ENCODE data around the gene USP6. TPM values are rescaled to one million over a fixed set of nuclear protein-coding genes. Genes with fewer than 3 reads are reported as not detected.

USP6 gene
- total RNA-seq, 1 experiment from 2014 or later = not detected

DNA sequence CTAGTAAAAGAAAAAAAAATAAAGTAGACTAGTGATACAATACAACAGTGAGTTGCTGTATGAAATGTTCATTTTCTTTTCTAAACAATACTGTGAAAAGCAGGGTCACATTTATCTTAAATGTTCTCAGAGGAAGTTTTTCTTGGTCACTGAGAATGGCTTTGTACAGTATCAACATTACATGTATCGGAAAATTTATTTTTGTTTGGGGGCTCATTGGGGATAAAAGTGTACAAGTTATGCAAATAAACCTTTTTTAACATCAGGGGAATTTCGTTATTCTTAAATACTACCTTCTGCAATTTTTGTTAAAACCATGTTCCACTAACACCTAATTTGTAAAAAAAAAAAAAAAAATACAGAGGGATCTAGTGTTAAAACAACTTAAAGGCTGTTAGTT, 84.5 kb downstream of the USP6 start:
- Mint-ChIP-seq H3K9me3 (ENCODE audit: unreplicated experiment) (peaks cover 7% of the 10 kb centered on the region), H3K27me3 (ENCODE audit: insufficient read depth, unreplicated experiment) (no peaks in the 10 kb centered on the region), H3K4me1 (ENCODE audit: insufficient read depth, unreplicated experiment) (no peaks in the 10 kb centered on the region), H3K36me3 (ENCODE audit: insufficient read depth, unreplicated experiment) (peaks cover 5% of the 10 kb centered on the region), H3K27ac (ENCODE audit: low read depth, unreplicated experiment) (no peak overlapping the region), H3K4me3 (ENCODE audit: unreplicated experiment) (no peak overlapping the region)
- DNase-seq (ENCODE audit: unreplicated experiment) = no peak
- no peak for TF ChIP-seq CTCF (IDR thresholded peaks at IDR 0.05; ENCODE audit: unreplicated experiment)
- CTCF ChIA-PET = no interaction called here
- intact Hi-C loops (cut with micrococcal nuclease) = no loop called here
- BruUV-seq (replicated peaks) = no TSS peak
- POLR2A ChIA-PET = no interaction called here

DNA sequence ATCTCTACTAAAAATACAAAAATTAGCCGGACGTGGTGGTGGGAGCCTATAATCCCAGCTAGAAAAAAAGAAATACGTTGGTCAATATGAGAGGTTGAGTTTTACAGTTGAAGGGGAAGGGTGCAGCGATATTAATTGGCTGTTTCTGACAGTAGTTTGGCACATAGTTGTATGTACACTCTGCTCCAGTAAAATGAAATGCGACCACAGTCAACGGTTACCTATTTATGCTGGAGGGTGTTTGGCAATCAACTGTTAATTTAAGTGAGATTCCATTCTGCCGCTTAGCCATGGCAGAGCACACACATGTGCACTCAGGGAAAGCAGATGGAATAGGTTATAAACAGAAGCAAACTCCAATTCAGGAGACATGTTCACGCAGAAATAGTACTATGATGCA, 85.2 kb downstream of the USP6 start:
- no TSS peak for BruUV-seq (replicated peaks)
- H3K4me1 Mint-ChIP-seq (ENCODE audit: insufficient read depth, unreplicated experiment) = no peaks in the 10 kb centered on the region
- no peak for TF ChIP-seq CTCF (IDR thresholded peaks at IDR 0.05; ENCODE audit: unreplicated experiment)
- intact Hi-C loops (cut with micrococcal nuclease) = no loop called here
- POLR2A ChIA-PET = no interaction called here
- peaks cover 5% of the 10 kb centered on the region for H3K36me3 Mint-ChIP-seq (ENCODE audit: insufficient read depth, unreplicated experiment)
- no peak overlapping the region for H3K4me3 Mint-ChIP-seq (ENCODE audit: unreplicated experiment)
- H3K27me3 Mint-ChIP-seq (ENCODE audit: insufficient read depth, unreplicated experiment) = no peaks in the 10 kb centered on the region
- no peak for DNase-seq (ENCODE audit: unreplicated experiment)
- H3K9me3 Mint-ChIP-seq (ENCODE audit: unreplicated experiment) = peaks cover 7% of the 10 kb centered on the region
- H3K27ac Mint-ChIP-seq (ENCODE audit: low read depth, unreplicated experiment) = no peak overlapping the region
- CTCF ChIA-PET = no interaction called here

DNA sequence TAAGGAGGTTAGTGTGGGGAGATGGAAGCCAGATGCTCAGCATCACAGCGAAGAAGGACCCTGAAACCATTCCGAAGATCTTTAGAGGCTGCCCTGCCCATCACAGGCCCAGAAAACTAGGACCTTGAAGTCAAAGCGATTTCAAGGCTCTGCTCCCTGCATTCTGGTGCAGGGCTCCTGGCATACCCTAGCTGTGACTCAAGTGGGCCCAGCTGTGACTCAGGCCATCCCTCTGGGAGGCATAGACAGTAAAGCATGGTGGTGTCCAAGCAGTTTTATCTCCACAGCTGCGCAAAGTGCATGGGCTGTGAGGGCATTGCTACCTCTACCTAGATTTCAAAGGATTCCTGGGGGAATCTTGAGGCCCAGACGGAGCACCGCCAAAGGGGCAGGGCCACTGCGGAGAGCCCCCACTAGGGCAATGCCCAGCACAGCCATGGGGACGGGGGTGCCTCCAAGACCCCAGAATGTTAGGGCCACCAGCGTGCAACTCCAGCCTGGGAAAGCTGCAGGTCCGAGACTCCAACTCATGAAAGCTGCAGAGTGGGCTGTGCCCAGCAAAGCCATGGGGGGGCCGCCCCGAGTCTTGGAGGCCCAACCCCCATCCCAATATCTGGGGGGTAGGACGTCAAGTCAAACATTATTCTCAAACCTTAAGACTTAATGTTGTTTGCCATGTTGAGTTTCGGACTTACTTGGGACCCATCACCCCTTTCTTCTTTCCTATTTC, 87.5 kb downstream of the USP6 start:
- no TSS peak for BruUV-seq (replicated peaks)
- intact Hi-C loops (cut with micrococcal nuclease) = no loop called here
- CTCF ChIA-PET = no interaction called here
- Mint-ChIP-seq H3K27ac (ENCODE audit: low read depth, unreplicated experiment) (no peak overlapping the region), H3K9me3 (ENCODE audit: unreplicated experiment) (peaks cover 7% of the 10 kb centered on the region), H3K4me1 (ENCODE audit: insufficient read depth, unreplicated experiment) (no peaks in the 10 kb centered on the region), H3K36me3 (ENCODE audit: insufficient read depth, unreplicated experiment) (peaks cover 5% of the 10 kb centered on the region), H3K4me3 (ENCODE audit: unreplicated experiment) (no peak overlapping the region), H3K27me3 (ENCODE audit: insufficient read depth, unreplicated experiment) (no peaks in the 10 kb centered on the region)
- DNase-seq (ENCODE audit: unreplicated experiment) = no peak
- POLR2A ChIA-PET = no interaction called here
- no peak for TF ChIP-seq CTCF (IDR thresholded peaks at IDR 0.05; ENCODE audit: unreplicated experiment)

DNA sequence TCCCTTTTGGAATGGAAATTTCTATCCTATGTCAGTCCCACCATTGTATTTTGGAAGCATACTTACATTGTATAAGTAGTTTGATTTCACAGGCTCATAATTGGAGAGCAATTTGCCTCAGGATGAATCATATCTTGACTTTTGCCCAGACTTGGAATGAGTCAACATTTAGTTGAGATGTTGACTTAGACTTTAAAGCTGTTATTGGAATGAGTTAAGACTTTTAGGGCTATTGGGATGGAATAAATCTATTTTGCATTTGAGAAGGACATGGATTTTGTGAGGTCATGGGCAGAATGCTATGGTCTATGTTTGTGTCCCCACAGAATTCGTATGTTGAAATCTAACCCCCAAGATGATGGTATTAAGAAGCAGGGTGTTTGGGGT, 88.1 kb downstream of the USP6 start:
- H3K9me3 Mint-ChIP-seq (ENCODE audit: unreplicated experiment) = peaks cover 7% of the 10 kb centered on the region
- BruUV-seq (replicated peaks) = no TSS peak
- H3K36me3 Mint-ChIP-seq (ENCODE audit: insufficient read depth, unreplicated experiment) = peaks cover 5% of the 10 kb centered on the region
- CTCF ChIA-PET = no interaction called here
- POLR2A ChIA-PET = no interaction called here
- no peak overlapping the region for H3K4me3 Mint-ChIP-seq (ENCODE audit: unreplicated experiment)
- no peaks in the 10 kb centered on the region for H3K4me1 Mint-ChIP-seq (ENCODE audit: insufficient read depth, unreplicated experiment)
- no peak for DNase-seq (ENCODE audit: unreplicated experiment)
- no peaks in the 10 kb centered on the region for H3K27me3 Mint-ChIP-seq (ENCODE audit: insufficient read depth, unreplicated experiment)
- H3K27ac Mint-ChIP-seq (ENCODE audit: low read depth, unreplicated experiment) = no peak overlapping the region
- intact Hi-C loops (cut with micrococcal nuclease) = no loop called here
- TF ChIP-seq CTCF (IDR thresholded peaks at IDR 0.05; ENCODE audit: unreplicated experiment) = no peak

All from MCF 10A (cell line).